ENCODE data around the gene CNTLN.

GRCh38 chr9:17120203-17120602 is 14.6 kb upstream of the CNTLN start:
- TF ChIP-seq CTCF (IDR thresholded peaks at IDR 0.05; ENCODE audit: insufficient read depth, low read length) (no peak), GABPA (IDR thresholded peaks at IDR 0.05; ENCODE audit: low read depth) (no peak), POLR2AphosphoS5 (IDR thresholded peaks at IDR 0.05; ENCODE audit: low read depth) (no peak), REST (IDR thresholded peaks at IDR 0.05; ENCODE audit: insufficient replicate concordance, low read depth) (no peak)
